ENCODE measurements around the gene B4GALNT2. TPM values are rescaled to one million over a fixed set of nuclear protein-coding genes. Genes with fewer than 3 reads are reported as not detected.
"Not testable (repeated sequence)": the region's sequence is repeated elsewhere in the genome, so short reads cannot be mapped to it uniquely, and the experiment has no call there.

The B4GALNT2 gene
- under 1 TPM in 1 of 2 donors, not detected in 1; 0.03 TPM for total RNA-seq
- long read RNA-seq, result 0 reads

- ATAC-seq, result peak in 1 of 2 donors; percentile 16
- intact Hi-C loops (cut with DNase I), result no loop called here
- DNase-seq, result no peak
Measured at GRCh38 chr17:49132699-49133364, at the start of gene B4GALNT2. Gene B4GALNT2 (plus strand): TSS chr17:49132769. CDS start chr17:49132793, 24 bp downstream.

GRCh38 chr17:49085046-49085445 is 47.5 kb upstream of the B4GALNT2 start:
- DNase-seq; ATAC-seq; intact Hi-C loops (cut with DNase I): not testable (repeated sequence)

DNA sequence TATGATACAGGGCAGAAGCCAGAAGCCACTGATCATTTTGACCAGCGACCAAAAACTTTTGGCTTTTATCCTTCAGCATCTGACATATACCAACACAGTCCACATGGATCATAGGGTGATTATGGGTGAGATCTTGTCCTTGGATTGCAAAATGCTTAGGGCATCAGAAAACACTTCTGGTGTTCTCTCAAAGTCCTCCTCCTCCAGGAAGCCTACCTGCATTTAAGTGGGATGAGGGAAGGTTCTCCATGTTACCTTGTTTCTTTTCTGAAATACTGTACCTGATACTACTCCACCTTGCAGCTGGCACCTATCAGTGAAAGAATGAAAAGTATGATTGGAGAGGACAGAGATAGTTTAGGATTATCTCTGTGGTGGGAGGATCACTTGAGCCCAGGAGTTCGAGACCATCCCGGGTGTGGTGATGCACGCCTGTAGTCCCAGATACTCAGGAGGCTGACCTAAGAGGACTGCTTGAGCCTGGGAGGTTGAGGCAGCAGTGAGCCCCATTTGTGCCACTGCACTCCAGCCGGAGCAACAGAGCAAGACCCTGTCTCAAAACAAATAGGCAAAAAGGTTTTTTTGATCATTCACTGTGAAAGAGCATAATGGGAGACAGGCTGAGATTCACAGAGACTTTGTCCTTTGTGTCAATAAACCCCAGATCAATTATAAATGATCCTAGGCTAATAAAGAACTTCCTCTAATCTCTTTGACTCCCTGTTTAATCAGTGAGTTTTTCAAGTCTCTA is 46.8 kb upstream of the B4GALNT2 start:
- ATAC-seq (no peak), DNase-seq (no peak)
- intact Hi-C loops (cut with DNase I), result no loop called here

- no peak for ATAC-seq
- intact Hi-C loops (cut with DNase I), result no loop called here
- no peak for DNase-seq
Measured at GRCh38 chr17:49086316-49086605, 46.3 kb upstream of the B4GALNT2 start.

DNA sequence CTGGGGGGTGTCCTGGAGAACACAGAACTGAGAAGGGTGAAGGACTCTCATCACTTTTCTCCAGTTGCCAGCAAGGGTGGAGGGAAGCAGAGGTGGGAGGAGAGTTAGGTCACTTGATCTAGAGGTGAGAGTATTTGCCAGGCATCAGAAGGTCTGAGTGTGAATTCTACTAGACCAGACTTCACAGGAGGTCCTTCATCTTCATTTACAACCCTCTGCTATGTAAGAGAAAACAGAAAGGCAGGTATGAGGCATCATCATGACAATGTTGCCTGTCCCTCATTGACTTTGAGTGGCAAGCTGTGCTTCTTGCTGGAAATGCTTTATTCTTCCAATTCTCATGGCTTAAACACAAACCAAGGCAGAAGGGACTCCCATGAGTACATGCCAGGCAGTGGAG is 45.9 kb upstream of the B4GALNT2 start:
- intact Hi-C loops (cut with DNase I), result no loop called here
- DNase-seq (no peak), ATAC-seq (no peak)

GRCh38 chr17:49089094-49089493 is 43.5 kb upstream of the B4GALNT2 start:
- no peak for DNase-seq
- intact Hi-C loops (cut with DNase I), result no loop called here

DNA sequence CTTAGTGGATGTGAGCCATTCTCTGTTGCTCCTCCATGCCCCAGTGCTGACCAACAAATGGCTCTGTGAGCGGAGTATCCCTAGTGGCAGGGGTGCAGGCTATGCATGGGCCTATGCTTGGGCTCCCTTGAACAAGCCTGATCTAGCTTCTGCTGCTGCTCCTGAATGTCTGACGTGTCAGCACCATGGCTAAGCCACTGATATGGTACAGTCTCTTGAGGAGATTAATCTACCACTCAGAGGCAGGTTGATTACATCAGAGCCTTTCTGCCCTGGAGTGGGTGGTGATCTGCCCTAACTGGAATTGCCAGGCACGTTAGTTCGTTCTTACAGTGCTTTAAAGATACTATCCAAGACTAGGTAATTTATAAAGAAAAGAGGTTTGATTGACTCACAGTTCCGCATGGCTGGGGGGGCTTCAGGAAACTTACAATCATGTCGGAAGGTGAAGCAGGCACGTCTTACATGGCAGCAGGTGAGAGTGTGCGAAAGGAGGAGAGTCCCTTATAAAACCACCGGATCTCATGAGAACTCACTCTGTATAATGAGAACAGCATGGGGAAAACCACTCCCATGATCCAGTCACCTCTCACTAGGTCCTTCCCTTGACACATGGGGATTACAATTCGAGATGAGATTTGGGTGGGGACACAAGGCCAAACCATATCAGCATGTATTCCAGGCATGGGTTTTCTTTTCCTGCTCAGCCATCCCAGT is 41.5 kb upstream of the B4GALNT2 start:
- no peak for DNase-seq
- intact Hi-C loops (cut with DNase I), result no loop called here
- ATAC-seq, result no peak

More at GRCh38 chr17:49089094-49089493, 43.5 kb upstream of the B4GALNT2 start:
- no peak for ATAC-seq

DNA sequence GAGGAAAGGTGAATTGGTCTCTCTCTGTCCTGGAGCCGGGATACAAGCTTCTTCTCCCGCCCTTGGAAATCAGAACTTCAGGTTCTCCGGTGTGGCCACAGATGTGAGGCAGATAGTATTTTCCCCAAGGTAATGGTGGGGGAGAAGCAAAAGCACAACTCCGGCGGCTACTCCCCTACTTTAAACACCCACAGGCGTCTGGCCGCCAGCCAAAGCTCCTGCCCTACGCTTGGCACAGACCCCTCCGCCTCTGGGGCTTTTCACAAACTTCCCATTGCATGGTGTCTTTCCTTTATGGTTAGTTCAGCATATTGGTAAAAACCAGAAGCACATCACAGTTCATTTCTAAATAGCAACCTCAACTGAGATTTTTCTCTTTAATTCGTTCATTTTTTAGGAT is 39.4 kb upstream of the B4GALNT2 start:
- DNase-seq, result no peak
- intact Hi-C loops (cut with DNase I), result no loop called here
- no peak for ATAC-seq

DNA sequence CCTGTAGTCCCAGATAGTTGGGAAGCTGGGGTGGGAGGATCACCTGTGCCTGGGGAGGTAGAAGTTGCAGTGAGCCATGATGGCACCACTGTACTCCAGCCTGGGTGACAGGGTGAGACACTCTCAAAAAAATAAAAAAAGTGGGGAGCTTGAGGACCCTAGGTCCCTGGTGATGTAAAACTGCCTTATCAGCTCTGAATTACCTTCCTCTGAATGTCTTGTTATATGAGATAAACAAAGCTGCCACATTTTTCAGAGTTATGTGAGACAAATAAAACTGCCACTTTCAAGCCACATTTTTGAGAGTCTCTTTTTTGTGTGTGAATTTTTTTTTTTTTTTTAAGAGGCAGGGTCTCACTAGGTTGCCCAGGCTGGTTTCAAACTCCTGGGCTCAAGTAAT is 32.0 kb upstream of the B4GALNT2 start:
- intact Hi-C loops (cut with DNase I), result no loop called here
- DNase-seq, result no peak
- no peak for ATAC-seq

- intact Hi-C loops (cut with DNase I), result no loop called here
Measured at GRCh38 chr17:49101054-49101534, 31.5 kb upstream of the B4GALNT2 start.

DNA sequence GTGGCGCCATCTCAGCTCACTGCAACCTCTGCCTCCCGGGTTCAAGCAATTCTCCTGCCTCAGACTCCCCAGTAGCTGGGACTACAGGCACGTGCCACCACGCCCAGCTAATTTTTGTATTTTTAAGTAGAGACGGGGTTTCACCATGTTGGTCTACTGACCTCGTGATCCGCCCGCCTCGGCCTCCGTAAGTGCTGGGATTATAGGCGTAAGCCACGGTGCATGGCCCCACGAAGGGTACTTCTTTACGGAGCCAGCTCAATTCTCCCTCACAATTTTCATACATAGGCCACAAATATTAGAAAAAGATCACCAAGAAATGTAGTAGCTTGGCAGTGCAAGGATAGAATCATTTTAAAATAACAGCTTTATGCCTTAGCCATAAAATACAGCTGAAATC is 29.2 kb upstream of the B4GALNT2 start:
- intact Hi-C loops (cut with DNase I); DNase-seq; ATAC-seq: not testable (repeated sequence)

More at GRCh38 chr17:49101054-49101534, 31.5 kb upstream of the B4GALNT2 start:
- ATAC-seq (no peak), DNase-seq (no peak)

DNA sequence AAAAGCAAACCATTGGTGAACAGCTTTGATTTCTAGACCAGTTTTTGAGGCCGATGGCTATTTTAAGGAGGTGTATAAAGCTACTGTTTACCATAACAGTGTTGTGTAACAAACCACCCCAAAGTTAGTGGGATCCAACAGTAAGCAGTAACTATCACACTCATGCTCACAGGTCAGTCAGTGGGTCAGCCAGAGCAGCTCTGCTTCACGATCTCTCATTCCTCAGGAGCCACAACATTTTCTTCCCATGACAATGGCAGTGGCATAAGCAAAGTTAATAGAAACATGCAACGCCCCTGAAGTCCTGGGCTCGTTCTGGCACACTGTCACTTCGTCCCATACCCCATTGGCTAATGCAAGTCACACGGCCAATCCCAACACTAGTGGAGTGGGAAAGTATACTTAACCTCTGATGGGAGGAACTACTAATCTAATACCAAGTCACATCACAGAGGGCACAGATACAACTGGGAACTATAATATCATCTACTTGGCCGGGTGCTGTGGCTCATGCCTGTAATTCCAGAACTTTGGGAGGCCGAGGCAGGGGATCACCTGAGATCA is 28.0 kb upstream of the B4GALNT2 start:
- intact Hi-C loops (cut with DNase I), result no loop called here
- DNase-seq (no peak), ATAC-seq (no peak)

GRCh38 chr17:49106321-49107210 is 26.0 kb upstream of the B4GALNT2 start:
- ATAC-seq (peak in 1 of 2 donors; percentile 17), DNase-seq (no peak)
- intact Hi-C loops (cut with DNase I), result no loop called here

GRCh38 chr17:49107211-49107557 is 25.4 kb upstream of the B4GALNT2 start:
- no peak for ATAC-seq
- DNase-seq, result no peak
- intact Hi-C loops (cut with DNase I), result no loop called here

GRCh38 chr17:49108318-49108717 is 24.3 kb upstream of the B4GALNT2 start:
- intact Hi-C loops (cut with DNase I), result no loop called here
- ATAC-seq, result no peak
- no peak for DNase-seq

- intact Hi-C loops (cut with DNase I), result no loop called here
- ATAC-seq (no peak), DNase-seq (no peak)
Measured at GRCh38 chr17:49110509-49110908, 22.1 kb upstream of the B4GALNT2 start.

DNA sequence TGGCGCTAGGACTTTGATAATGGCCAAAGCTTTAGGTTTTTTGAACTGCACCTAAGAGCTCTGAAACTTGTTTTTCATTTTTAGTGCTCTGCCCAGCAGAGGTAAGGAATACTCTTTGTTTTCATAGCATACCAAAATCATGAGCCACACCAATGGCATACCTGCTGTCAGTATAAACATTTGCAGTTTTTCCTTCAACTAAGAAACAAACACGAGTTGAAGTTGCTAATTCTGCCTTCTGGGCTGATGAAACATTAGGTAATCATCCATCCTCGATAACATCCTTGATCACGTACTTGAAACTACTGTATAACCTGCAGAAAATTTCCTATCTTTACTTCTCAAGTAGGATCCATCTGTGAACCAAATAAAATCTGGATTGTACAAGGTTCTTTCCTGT is 20.6 kb upstream of the B4GALNT2 start:
- intact Hi-C loops (cut with DNase I), result no loop called here
- ATAC-seq (no peak), DNase-seq (no peak)

GRCh38 chr17:49112936-49113335 is 19.6 kb upstream of the B4GALNT2 start:
- no peak for DNase-seq
- no peak for ATAC-seq
- intact Hi-C loops (cut with DNase I), result no loop called here

DNA sequence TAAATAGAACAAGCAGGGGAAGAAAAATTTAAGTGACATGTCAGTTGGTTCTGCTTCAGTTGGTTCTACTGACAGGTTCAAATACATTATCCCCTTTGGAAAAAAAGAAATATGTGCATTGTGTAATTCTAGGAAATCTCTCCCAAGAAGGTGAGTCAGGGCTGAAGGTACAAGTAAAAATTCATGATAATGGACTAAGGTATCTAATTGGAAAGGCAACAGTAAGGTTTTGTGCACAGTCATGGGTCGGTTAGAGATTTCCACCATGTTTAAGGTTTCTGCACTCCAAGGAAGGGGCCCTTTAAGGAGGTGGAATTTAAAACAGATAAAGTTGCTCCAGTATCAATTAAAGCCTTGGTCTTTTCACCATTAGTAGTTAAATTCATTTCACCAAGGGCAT is 17.9 kb upstream of the B4GALNT2 start:
- intact Hi-C loops (cut with DNase I), result no loop called here
- DNase-seq (no peak), ATAC-seq (no peak)

Data from left cardiac atrium (tissue), 4 donors.